H1 (cell line): ENCODE measurements around the gene CIROP. TPM values are rescaled to one million over a fixed set of nuclear protein-coding genes. Genes with fewer than 3 reads are reported as not detected.

Experiments
- CTCF ChIA-PET: fragments of 300-600 bp; sonication (Branson Sonifier 250); formaldehyde crosslinking; loops from one replicate; lab custom pipeline; 2021; ENCODE audit not compliant: partially characterized antibody; lab: Charles Lee
- POLR2A ChIA-PET: fragments of 300-600 bp; sonication (Branson Sonifier 250); formaldehyde crosslinking; loops from one replicate; lab custom pipeline; 2021; ENCODE audit warnings: inconsistent platforms; ENCODE audit not compliant: partially characterized antibody; lab: Charles Lee
- DNase-seq, 2 experiments: peaks; one replicate each; pipeline versions ENCODE4 v3.0.0 to v3.0.0-alpha.2; 2010 to 2022; ENCODE audit warnings: low spot score in 2 of 2, low read depth in 1 of 2, mixed read lengths in 1 of 2
- FAIRE-seq: peaks from 2 replicates; lab custom pipeline; 2011; peaks lifted over from hg19 to GRCh38; lab: Jason Lieb, UNC
- H2AFZ ChIP-seq: 2 replicates; pipeline ENCODE4 v1.8.1; 2012; ENCODE audit warnings: low read length, inconsistent platforms
- H2AK5ac ChIP-seq: 2 replicates; pipeline ENCODE4 v1.6.1; 2013; ENCODE audit warnings: low read depth, low read length
- H2BK120ac ChIP-seq: replicated peaks from 2 replicates; pipeline ENCODE3; 2013; ENCODE audit warnings: low read depth, low read length, inconsistent platforms
- H2BK12ac ChIP-seq: 2 replicates; pipeline ENCODE4 v1.6.1; 2013; ENCODE audit warnings: low read depth, low read length
- H2BK15ac ChIP-seq: 2 replicates; pipeline ENCODE4 v1.6.1; 2013; ENCODE audit warnings: low read length
- H2BK20ac ChIP-seq: 2 replicates; pipeline ENCODE4 v1.6.1; 2013; ENCODE audit warnings: low read length
- H2BK5ac ChIP-seq: 2 replicates; pipeline ENCODE4 v1.6.1; 2013; ENCODE audit warnings: low read depth, low read length
- H3K14ac ChIP-seq: 2 replicates; pipeline ENCODE4 v1.6.1; 2013; ENCODE audit warnings: inconsistent platforms; ENCODE audit not compliant: insufficient read length
- H3K18ac ChIP-seq: 2 replicates; pipeline ENCODE4 v1.6.1; 2013; ENCODE audit warnings: low read length; ENCODE audit errors: extremely low read depth
- H3K23ac ChIP-seq: 2 replicates; pipeline ENCODE4 v1.6.1; 2013; ENCODE audit warnings: inconsistent platforms; ENCODE audit not compliant: insufficient read length
- H3K23me2 ChIP-seq: 2 replicates; pipeline ENCODE4 v1.6.1; 2013; ENCODE audit warnings: low read depth, low read length
- H3K27ac ChIP-seq: 2 replicates; pipeline ENCODE4 v1.6.1; 2011; ENCODE audit warnings: low read depth, low read length, inconsistent platforms
- H3K27me3 ChIP-seq, 4 experiments: replicated peaks in 1 of 4; 1 replicate in 1 of 4; 2 replicates in 3 of 4; pipeline versions ENCODE4 v1.6.1 to v1.8.1; 2011 to 2013; ENCODE audit warnings: low read length in 3 of 4, mild to moderate bottlenecking in 3 of 4, inconsistent platforms in 2 of 4, mixed read lengths in 2 of 4, moderate library complexity in 1 of 4; ENCODE audit not compliant: control insufficient read depth in 3 of 4, insufficient read depth in 3 of 4; ENCODE audit errors: extremely low read depth in 1 of 4
- H3K36me3 ChIP-seq, 4 experiments: 2 replicates each; pipeline versions ENCODE4 v1.6.1 to v1.8.1; 2011 to 2013; ENCODE audit warnings: mild to moderate bottlenecking in 4 of 4, low read length in 3 of 4, moderate library complexity in 2 of 4, control low read depth in 1 of 4, inconsistent platforms in 1 of 4; ENCODE audit not compliant: insufficient read depth in 4 of 4, control insufficient read depth in 2 of 4
- H3K4ac ChIP-seq: replicated peaks from 2 replicates; pipeline ENCODE3; 2013; ENCODE audit warnings: low read length, low read depth, mixed read lengths, inconsistent platforms; ENCODE audit not compliant: insufficient read length
- H3K4me1 ChIP-seq, 4 experiments: replicated peaks in 1 of 4; 1 replicate in 1 of 4; 2 replicates in 3 of 4; pipeline versions ENCODE4 v1.6.1 to v1.8.1; 2011 to 2013; ENCODE audit warnings: low read length in 3 of 4, inconsistent platforms in 2 of 4, mixed read lengths in 1 of 4; ENCODE audit not compliant: insufficient read depth in 4 of 4, control insufficient read depth in 3 of 4
- H3K4me2 ChIP-seq, 2 experiments: 2 replicates each; pipeline versions ENCODE4 v1.6.1 to v1.8.1; 2011 to 2013; ENCODE audit warnings: low read depth in 2 of 2, low read length in 2 of 2, control low read depth in 1 of 2, inconsistent platforms in 1 of 2, mild to moderate bottlenecking in 1 of 2; ENCODE audit not compliant: insufficient read depth in 1 of 2
- H3K4me3 ChIP-seq, 4 experiments: fragments of 200-600, 300-600 bp in 1 of 4; sonication (generic), shearing (Covaris generic), sonication (Bioruptor Twin) in 1 of 4; 2 replicates each; pipeline versions ENCODE4 v1.5.1 to v1.8.1; 2011 to 2016; ENCODE audit warnings: low read length in 4 of 4, low read depth in 3 of 4, control low read depth in 2 of 4, inconsistent platforms in 2 of 4, mild to moderate bottlenecking in 2 of 4, mixed read lengths in 1 of 4, moderate library complexity in 1 of 4; ENCODE audit not compliant: insufficient read depth in 2 of 4; ENCODE audit errors: extremely low read depth in 1 of 4
- H3K56ac ChIP-seq: replicated peaks from 2 replicates; pipeline ENCODE3; 2013; ENCODE audit warnings: low read depth, mild to moderate bottlenecking, mixed read lengths, low read length, inconsistent platforms; ENCODE audit not compliant: insufficient read length
- H3K79me1 ChIP-seq: 2 replicates; pipeline ENCODE4 v1.6.1; 2013; ENCODE audit warnings: low read depth, low read length, control low read depth
- H3K79me2 ChIP-seq, 2 experiments: 2 replicates each; pipeline versions ENCODE4 v1.6.1 to v1.8.1; 2012 to 2013; ENCODE audit warnings: low read length in 2 of 2, mild to moderate bottlenecking in 2 of 2, inconsistent platforms in 1 of 2; ENCODE audit not compliant: insufficient read depth in 2 of 2, control insufficient read depth in 1 of 2
- H3K9ac ChIP-seq, 4 experiments: replicated peaks in 1 of 4; 1 replicate in 1 of 4; 2 replicates in 3 of 4; pipeline versions ENCODE4 v1.6.1 to v1.8.1; 2011 to 2013; ENCODE audit warnings: low read depth in 3 of 4, low read length in 3 of 4, control low read depth in 2 of 4, mild to moderate bottlenecking in 2 of 4, moderate library complexity in 2 of 4, inconsistent platforms in 1 of 4; ENCODE audit errors: extremely low read depth in 1 of 4
- H3K9me3 ChIP-seq, 2 experiments: 2 replicates each; pipeline versions ENCODE4 v1.6.1 to v1.8.1; 2012 to 2013; ENCODE audit warnings: mild to moderate bottlenecking in 2 of 2, moderate library complexity in 2 of 2, control low read depth in 1 of 2, inconsistent platforms in 1 of 2, low read depth in 1 of 2, low read length in 1 of 2, mixed read lengths in 1 of 2; ENCODE audit not compliant: insufficient read depth in 2 of 2
- H4K20me1 ChIP-seq, 2 experiments: replicated peaks in 1 of 2; 2 replicates each; pipeline versions ENCODE3 to v1.8.1; 2011 to 2013; ENCODE audit warnings: inconsistent platforms in 2 of 2, low read length in 2 of 2, mild to moderate bottlenecking in 1 of 2; ENCODE audit not compliant: insufficient read depth in 2 of 2, control insufficient read depth in 1 of 2
- H4K5ac ChIP-seq: 2 replicates; pipeline ENCODE4 v1.6.1; 2013; ENCODE audit warnings: low read length, low read depth, mixed read lengths, inconsistent platforms; ENCODE audit not compliant: insufficient read length
- H4K8ac ChIP-seq: 2 replicates; pipeline ENCODE4 v1.8.0; 2013; ENCODE audit warnings: mild to moderate bottlenecking, moderate library complexity, low read length, inconsistent platforms; ENCODE audit not compliant: insufficient read depth; ENCODE audit errors: extremely low read depth
- H4K91ac ChIP-seq: replicated peaks from 2 replicates; pipeline ENCODE3; 2013; ENCODE audit warnings: low read length, mixed read lengths, inconsistent platforms; ENCODE audit not compliant: insufficient read length
- PHF8 ChIP-seq: fragments of 200-600 bp; sonication (generic); conservative IDR thresholded peaks from 2 replicates; pipeline ENCODE4 v1.7.1; 2012; ENCODE audit warnings: low read depth, mild to moderate bottlenecking, inconsistent platforms, low read length, moderate library complexity
- RNF2 ChIP-seq: fragments of 200-900, 300-1000 bp; sonication (generic); IDR thresholded peaks from 2 replicates; pipeline ENCODE4 v1.7.1; 2016; ENCODE audit warnings: borderline replicate concordance, low read depth, mild to moderate bottlenecking, antibody characterized with exemption, low read length; ENCODE audit not compliant: poor library complexity, severe bottlenecking; ENCODE audit errors: missing control alignments
- WGBS, 2 experiments: shearing (Covaris generic) in 1 of 2; methylation state at CpG; one replicate each; pipeline versions ENCODE4 v1.1.6 to v1.1.7; 2013 to 2015; ENCODE audit warnings: low lambda C conversion rate in 2 of 2, mixed read lengths in 2 of 2, inconsistent platforms in 1 of 2, low coverage in 1 of 2, missing lambda C conversion rate in 1 of 2; ENCODE audit not compliant: insufficient replicate concordance in 2 of 2, insufficient coverage in 1 of 2, insufficient read length in 1 of 2; ENCODE audit errors: extremely low coverage in 1 of 2, missing lambda C conversion rate in 1 of 2; 5-methylcytosine and 5-hydroxymethylcytosine counted together
- polyA plus RNA-seq, 7 experiments: library from polyadenylated mRNA; depleted of rRNA in 3 of 7; stranded (reverse) in 5 of 7; unstranded in 2 of 7; fragments of >200 nt in 5 of 7; fragments of 200-250 nt in 2 of 7; gene quantifications; 1 replicate in 5 of 7; 2 replicates in 1 of 7; 4 replicates in 1 of 7; pipeline versions ENCODE4 v1.2.1 to v1.2.3, GENCODE V29; 2011 to 2013; ENCODE audit warnings: missing spikeins in 2 of 7, mixed read lengths in 2 of 7
- total RNA-seq: library from RNA; stranded (reverse); fragmentation: NEBNext Ultra II Directional; extraction: Animal tissue kit (Norgen Biotek cat#: 25700); gene quantifications from 2 replicates; pipeline ENCODE4 v1.2.1, GENCODE V29; 2021

CIROP gene
- total and polyA plus RNA-seq, 2 of the 8 experiments (the other 6 are each of a cell fraction or from before 2014, with no cell fraction given) = 0.06 TPM; not detected in 1

DNA sequence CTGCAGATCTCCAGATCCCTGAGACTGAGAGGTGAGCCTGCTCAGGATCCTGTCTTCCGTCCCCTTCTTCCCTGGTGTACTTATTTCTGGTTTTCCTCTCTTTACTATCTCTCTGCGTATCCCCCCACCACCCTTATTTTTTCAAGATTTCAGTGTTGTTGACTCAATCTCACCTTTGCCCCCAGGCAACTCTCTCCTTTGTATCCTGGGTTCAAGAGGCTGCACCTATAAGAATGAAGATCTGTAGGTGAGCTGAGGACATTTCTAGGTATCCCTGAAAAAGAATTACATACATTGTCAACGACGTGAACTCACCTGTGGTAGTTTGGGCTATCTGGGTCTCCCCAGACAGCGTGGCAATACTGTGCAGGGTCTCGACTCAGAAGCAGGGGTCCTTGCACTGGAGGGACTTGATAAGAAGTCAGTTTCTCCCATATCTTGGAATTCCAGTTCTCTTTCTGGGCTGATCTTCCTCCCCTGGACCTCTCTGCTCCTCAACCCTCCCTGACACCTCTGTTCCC is 659 bp downstream of the CIROP start:
- CTCF ChIA-PET = interaction anchor here (1.4 kb wide), 2 partner anchors 9 to 33 kb away, joined by 4 to 7 read pairs; no protein-coding TSS in a partner anchor
- Histone ChIP-seq H3K4ac (no peak overlapping the region), H3K14ac (no peak overlapping the region), H3K36me3 (peaks cover 0 to under 1% (median 0%) of the 10 kb centered on the region in 4 experiments; a peak in 1 of 8 replicates), H3K4me3 (no peak overlapping the region), H3K79me1 (no peaks in the 10 kb centered on the region), H3K9me3 (peaks cover 3 to 4% of the 10 kb centered on the region in 2 experiments; a peak in 2 of 4 replicates), H4K20me1 (no peaks in the 10 kb centered on the region), H3K27me3 (no peaks in the 10 kb centered on the region; a peak in 2 of 7 replicates), H3K79me2 (no peaks in the 10 kb centered on the region), H3K56ac (no peak overlapping the region), H2BK5ac (no peak overlapping the region), H3K23me2 (no peaks in the 10 kb centered on the region), H3K23ac (no peak overlapping the region), H4K91ac (no peak overlapping the region), H4K5ac (no peak overlapping the region), H2BK20ac (no peak overlapping the region), H2BK15ac (no peak overlapping the region; the same call in 1 of the 2 replicates), H3K18ac (no peak overlapping the region), H2BK120ac (no peak overlapping the region), H2AK5ac (0 out of 2 replicates have a peak overlapping the region, but pooled peaks have one; percentile 17), H3K4me2 (no peak overlapping the region; a peak in 1 of 4 replicates), H4K8ac (no peak overlapping the region), H2AFZ (no peak overlapping the region; the same call in 1 of the 2 replicates), H3K4me1 (peaks cover 6 to 15% (median 9%) of the 10 kb centered on the region in 4 experiments; a peak in 4 of 7 replicates), H2BK12ac (no peak overlapping the region), H3K27ac (no peak overlapping the region), H3K9ac (no peak overlapping the region; a peak in 1 of 7 replicates)
- FAIRE-seq (no peak), DNase-seq (no peak)
- POLR2A ChIA-PET = interaction anchor here (0.6 to 3.0 kb wide), 4 partner anchors 9 to 153 kb away, joined by 3 to 14 read pairs (median 9); partner anchors contain the start of genes ACIN1 and C14orf119
- 85% methylated on average over 6 of the region's 6 CpGs; no CpG with 5 or more reads in 1 of the 2 experiments for WGBS, 2 experiments
- TF ChIP-seq PHF8 = no peak
- no peak for TF ChIP-seq RNF2
